ENCODE data around the gene PRUNE1.
A peak's percentile ranks its signal among the peaks of the same experiment; 100 is the strongest.

The PRUNE1 gene

DNA sequence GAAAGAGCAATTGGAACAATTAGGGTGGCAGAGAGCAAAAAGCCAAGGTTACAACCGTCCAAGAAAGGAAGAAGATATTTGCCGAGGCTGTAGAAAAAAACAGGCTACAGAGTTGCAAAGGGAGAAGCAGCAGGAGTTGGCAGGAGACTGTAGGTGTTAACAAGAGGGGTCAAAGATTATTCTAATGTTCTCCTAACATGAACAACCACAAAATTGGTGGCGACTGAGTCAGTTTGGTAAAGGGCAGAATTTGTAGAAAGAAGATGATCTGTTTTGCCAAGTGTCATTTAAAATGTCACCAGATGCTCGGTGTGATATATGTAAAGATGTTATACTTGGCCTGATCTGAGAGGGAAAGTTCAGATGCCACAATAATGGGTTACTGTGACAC, 401 bp upstream of the PRUNE1 start:
- DNase-seq = no peak

- no peak for DNase-seq
These were observed 948 bp downstream of the PRUNE1 start for GRCh38 chr1:151009206-151009587.

GRCh38 chr1:151009674-151010345, 1.6 kb downstream of the PRUNE1 start:
- DNase-seq = no peak

DNA sequence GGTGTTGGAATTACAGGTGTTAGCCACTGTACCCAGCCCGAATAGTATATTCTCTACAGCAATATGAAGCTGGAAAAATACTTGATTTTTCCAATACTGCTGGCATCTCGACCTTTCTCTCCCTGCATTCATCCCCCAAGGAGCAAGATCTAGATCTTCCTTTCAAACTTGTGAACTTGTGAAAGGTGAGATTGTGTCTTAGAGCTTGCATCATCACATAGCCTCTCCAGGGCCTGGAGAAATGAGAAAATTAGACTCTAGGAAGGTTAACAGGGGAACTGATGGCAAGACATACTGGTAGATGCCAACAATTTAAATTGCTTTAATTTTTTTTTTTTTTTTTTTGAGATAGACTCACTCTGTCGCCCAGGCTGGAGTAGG, 2.1 kb downstream of the PRUNE1 start:
- no peak for DNase-seq

DNA sequence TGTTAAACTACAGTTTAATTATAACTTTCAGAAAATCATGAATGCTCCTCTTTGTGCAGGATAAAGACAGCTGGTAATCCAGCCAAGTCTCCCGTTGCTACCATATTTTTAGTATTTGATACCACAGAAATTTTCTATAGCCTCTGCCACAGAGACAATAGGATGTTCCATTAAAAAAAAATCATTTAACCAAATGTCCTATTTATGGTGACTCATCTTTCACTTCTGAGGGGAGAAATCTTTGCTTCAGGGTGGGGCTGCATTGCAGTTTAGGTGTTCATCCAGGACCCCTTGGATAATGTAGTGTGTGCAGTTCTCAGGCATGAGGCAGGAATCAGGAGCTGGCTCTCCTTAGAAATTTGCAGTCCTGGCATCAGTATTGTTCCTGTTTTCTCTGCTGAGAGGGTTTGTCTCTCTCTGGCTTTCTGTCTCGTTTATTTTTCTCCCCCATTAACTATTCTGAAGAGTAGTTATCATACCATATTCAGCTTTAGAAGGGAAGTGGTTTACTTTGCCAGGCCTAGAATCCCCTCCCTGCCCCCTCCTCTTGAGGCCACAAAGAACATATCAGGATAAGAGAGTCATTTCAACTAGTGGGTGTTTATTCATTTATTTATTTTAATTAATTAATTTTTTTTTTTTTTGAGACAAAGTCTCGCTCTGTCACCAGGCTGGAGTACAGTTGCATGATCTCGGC, 3.1 kb downstream of the PRUNE1 start:
- DNase-seq = no peak

DNA sequence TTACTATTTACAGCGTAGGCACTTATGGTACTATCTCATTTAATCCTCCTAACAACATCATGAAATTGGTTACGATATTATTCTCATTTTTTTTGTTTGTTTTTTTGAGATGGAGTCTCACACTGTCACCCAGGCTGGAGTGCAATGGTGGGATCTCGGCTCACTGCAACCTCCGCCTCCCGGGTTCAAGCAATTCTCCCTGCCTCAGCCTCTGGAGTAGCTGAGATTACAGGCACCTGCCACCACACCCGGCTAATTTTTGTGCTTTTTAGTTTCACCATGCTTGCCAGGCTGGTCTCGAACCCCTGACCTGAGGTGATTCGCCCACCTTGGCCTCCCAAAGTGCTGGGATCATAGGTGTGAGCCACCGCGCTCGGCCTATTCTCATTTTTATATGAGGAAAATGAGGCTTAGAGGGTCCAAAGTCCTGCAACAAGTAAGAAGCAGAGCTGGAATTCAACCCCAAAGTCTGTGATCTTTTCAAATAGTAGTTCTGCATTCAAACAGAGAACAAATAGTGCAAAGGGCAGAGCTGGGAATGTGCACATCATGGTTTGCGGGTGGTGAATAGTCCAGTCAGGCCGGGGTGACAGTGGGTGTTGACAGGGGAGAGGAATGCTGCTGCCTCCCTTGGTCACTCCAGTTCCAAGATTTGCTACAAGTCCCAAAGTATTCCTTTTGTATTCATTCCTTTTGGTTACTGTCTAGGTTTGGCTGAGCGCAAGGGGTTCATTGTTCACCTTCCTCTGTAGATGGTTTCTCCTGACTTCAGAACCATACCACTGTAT, 4.6 kb downstream of the PRUNE1 start:
- no peak for DNase-seq

- DNase-seq = no peak
These were observed 5.3 kb downstream of the PRUNE1 start for GRCh38 chr1:151013518-151013917.

DNA sequence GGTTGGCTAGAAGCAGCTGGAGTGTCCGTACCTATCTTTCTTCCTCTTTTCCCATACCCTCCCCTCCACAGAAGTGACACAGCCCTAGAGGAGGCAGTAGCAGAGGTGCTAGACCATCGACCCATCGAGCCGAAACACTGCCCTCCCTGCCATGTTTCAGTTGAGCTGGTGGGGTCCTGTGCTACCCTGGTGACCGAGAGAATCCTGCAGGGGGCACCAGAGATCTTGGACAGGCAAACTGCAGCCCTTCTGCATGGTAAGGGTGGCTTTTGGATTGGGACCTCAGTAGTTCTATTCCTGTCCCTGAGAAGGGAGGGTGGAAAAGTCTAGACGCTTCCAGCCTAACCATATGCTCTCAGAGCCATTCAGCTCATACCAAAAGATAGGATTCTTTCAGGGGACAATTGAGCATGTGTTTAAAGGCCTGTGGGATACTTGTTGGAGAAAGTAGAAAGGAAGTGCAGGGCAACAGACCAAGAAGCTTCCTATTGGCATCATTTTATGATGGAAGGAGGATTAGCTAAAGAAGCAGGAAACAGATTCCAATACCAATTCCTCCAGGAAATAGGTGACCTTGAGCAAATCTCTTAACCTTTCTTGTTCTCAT, 16.4 kb downstream of the PRUNE1 start:
- peak; percentile 19 for DNase-seq

DNA sequence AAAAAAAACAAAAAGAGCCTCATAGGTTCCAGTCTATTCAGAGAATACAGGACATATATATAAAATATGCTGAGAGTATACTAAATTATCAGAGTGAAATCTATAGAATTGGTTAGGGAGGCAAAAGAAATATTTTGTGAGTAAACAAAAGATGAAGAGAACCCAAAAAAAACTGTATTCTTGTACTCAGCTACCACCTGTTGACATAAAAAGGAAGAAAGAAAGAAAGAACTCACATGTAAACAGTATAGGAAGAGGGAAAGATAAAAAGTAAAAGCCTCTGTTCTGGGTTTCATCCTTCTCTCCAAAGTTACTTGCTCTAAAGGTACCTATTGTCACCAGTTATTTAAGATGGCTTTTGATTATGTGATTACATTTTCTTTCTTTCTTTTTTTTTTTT, 18.2 kb downstream of the PRUNE1 start:
- DNase-seq = no peak

GRCh38 chr1:151032164-151032563, 23.9 kb downstream of the PRUNE1 start:
- DNase-seq = no peak

GRCh38 chr1:151035167-151035566, 26.9 kb downstream of the PRUNE1 start:
- DNase-seq = no peak

- no peak for DNase-seq
These were observed 28.1 kb downstream of the PRUNE1 start, which contains the start of gene BNIPL for GRCh38 chr1:151036356-151036755. Gene BNIPL (plus strand): TSS chr1:151036586. CDS start chr1:151036726, 140 bp downstream.

- no peak for DNase-seq
These were observed 28.8 kb downstream of the PRUNE1 start for GRCh38 chr1:151037032-151037431.

- no peak for DNase-seq
These were observed 31.3 kb downstream of the PRUNE1 start for GRCh38 chr1:151039521-151039920.

DNA sequence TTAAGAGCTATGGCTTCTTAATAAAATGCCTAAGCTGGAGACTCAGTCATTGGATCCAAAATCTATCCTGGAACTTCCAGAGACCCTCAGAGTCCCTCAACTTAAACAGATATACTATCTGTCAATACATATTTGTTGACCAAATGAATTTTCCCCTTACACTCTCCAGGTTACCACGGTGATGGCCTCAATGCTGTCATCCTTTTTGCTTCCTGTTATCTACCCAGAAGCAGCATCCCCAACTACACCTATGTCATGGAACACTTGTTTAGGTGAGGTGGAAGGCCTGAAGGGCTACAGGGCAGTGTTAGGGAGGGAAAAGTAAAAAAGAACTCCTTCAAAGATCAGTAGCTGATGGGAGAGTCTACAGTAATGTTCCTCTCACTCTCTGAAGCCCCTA, 34.9 kb downstream of the PRUNE1 start:
- no peak for DNase-seq

GRCh38 chr1:151047591-151047924, 39.3 kb downstream of the PRUNE1 start, which contains the start of gene C1orf56:
Gene C1orf56 (plus strand): TSS chr1:151047751. CDS start chr1:151047848, 97 bp downstream.
- peak; percentile 39 for DNase-seq

GRCh38 chr1:151047925-151048644, 39.8 kb downstream of the PRUNE1 start:
- peak; percentile 7 for DNase-seq

DNA sequence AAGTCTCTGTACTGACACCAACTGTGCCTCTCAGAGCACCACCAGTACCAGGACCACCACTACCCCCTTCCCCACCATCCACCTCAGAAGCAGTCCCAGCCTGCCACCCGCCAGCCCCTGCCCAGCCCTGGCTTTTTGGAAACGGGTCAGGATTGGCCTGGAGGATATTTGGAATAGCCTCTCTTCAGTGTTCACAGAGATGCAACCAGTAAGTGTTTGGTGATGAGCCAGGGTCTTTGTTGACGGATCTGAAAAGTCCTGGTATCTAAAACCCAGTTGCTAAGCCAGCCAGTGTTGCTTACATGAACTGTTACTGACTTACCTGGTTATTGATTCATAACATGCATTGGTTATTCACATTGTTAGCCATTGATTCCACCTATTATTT, 40.4 kb downstream of the PRUNE1 start:
- no peak for DNase-seq

DNA sequence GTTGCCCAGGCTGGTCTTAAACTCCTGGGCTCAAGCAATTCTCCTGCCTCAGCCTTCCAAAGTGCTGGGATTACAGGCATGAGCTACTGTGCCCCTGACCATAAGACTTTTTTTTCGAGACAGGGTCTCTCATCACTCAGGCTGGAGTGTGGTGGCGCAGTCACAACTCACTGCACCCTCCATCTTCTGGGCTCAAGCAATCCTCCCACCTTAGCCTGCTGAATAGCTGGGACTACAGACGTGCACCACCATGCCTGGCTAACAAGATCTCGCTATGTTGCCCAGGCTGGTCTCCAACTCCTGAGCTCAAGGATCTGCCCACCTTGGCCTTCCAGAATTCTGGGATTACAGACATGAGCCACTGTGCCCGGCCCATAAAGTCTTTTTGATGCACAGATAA, 41.2 kb downstream of the PRUNE1 start:
- DNase-seq = no peak

DNA sequence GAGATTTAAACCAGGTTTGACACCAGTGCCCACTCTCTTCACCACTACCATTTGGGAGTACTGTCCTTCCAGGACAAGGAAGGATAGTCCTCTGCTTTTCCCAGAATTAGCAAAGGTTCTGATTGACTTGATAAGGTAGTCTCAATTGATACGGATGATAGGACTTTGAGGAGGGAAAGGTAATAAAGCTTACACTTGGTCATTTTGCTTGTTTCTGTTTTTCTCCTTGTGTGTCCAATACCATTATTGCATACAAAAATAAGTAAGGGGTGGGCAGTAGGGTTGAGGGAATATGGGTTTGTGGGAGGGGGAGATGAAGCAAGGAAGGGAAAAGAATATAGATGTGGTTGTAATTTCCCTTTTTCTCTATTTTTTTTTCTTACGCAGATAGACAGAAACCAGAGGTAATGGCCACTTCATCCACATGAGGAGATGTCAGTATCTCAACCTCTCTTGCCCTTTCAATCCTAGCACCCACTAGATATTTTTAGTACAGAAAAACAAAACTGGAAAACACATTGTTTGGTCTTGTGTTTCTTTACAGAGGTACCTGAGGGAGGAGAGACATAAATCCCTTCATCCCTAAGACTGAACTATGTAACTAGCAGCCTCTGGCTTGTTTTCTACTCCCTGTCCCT, 41.9 kb downstream of the PRUNE1 start:
- DNase-seq = no peak

GRCh38 chr1:151051356-151052009, 43.2 kb downstream of the PRUNE1 start:
- no peak for DNase-seq
